Measurements from ENCODE around the gene ZNF641. TPM values are rescaled to one million over a fixed set of nuclear protein-coding genes. Genes with fewer than 3 reads are reported as not detected.

The ZNF641 gene
- total RNA-seq (5.0 and 6.7 TPM in 2 replicates), polyA plus RNA-seq (2.8 and 3.5 TPM in 2 replicates), polyA minus RNA-seq (6.1 and 10.0 TPM in 2 replicates), Bru-seq, nascent RNA (percentile 53 among the genes with signal in this experiment), BruChase-seq, experiment 1, labeled RNA remaining after a 6-hour chase (percentile 47 among the genes with signal in this experiment), BruChase-seq, experiment 2, labeled RNA remaining after a 2-hour chase (percentile 47 among the genes with signal in this experiment)
- 2.8 and 3.2 TPM in 2 replicates for polyA plus RNA-seq (2011; cell fraction: cytosol; rRNA removed)
- 13.6 and 15.1 TPM in 2 replicates for polyA plus RNA-seq (2011; cell fraction: nucleus; rRNA removed)
- 1.2 and 1.7 TPM in 2 replicates for polyA plus RNA-seq (2012)
- polyA minus RNA-seq (2011; cell fraction: cytosol; rRNA and poly(A)+ RNA removed) = 21.4 TPM
- 5.7 and 7.7 TPM in 2 replicates for polyA minus RNA-seq (2011; cell fraction: nucleus; rRNA and poly(A)+ RNA removed)
- long read RNA-seq, partial matches to known transcripts = 0 of 6 reads
- long read RNA-seq, other reads (novel, unspliced or antisense) = 3 of 6 reads

DNA sequence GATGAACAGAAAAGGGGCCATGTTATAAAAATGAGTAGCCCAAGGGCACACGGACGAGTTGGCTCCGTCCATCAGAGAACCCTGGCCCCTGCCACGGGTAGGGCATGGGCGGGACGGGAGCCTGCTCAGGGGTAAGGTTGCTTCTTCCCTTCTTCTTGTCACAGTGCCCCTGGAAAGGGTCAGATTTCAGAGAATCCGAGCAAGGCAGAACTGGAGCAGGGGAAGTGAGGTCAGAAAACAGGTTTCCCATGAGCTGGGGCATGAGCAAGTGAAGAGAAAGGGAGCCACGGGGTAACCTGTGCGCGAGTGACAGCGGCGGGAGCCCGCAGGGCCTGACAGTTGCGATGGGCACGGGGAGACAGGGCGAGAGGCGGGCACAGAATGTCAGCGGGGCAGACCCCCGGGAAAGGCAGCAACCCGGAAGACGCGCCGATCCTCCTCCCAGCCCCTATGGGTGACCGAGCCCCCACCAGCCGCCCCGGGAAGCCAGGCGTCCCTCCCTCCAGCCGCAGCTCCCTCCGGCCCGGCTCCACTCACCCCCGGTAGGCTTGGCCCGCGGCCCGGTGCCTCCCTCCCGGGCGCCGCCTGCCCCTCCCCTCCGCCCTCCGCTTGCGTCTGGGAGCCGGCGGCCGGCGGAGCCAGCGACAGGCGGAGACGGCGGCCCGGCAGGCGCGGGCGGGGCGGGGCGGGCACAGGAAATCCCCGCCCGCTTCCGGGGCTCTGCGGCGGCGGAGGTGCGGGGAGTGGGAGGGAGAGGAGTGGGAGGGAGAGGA, at the start of gene ZNF641:
ZNF641 (minus strand) TSS at position 671 of the 773 bp plus-strand sequence. CDS start 2,829 bp downstream, outside the sequence.
- dilution Hi-C loops (cut with MboI; ENCODE audit: extremely low pct_ligation_motif_present, low sequenced_read_pairs) = no loop called here
- CTCF ChIA-PET = no interaction called here
- Histone ChIP-seq H3K4me3 (replicated peaks in 1 of 3; ENCODE audit: insufficient read depth in 1 of 3, low read depth in 1 of 3, low read length in 3 of 3) (peak within 1 kb of the TSS; percentile 56 to 87 (median 63)), H3K4me1 (ENCODE audit: control insufficient read depth, extremely low read depth, insufficient read depth, low read length) (peaks cover 5% of the 10 kb centered on the region), H3K27me3 (ENCODE audit: control insufficient read depth in 2 of 2, insufficient read depth in 2 of 2, low read length in 2 of 2) (no peaks in the 10 kb centered on the region), H2AFZ (ENCODE audit: low read depth, low read length) (peak within 1 kb of the TSS; percentile 95), H4K20me1 (replicated peaks; ENCODE audit: control insufficient read depth, extremely low read depth, insufficient read depth, low read length) (no peaks in the 10 kb centered on the region), H3K4me2 (ENCODE audit: insufficient read depth, low read length) (peak within 1 kb of the TSS; percentile 94), H3K9me1 (replicated peaks; ENCODE audit: control insufficient read depth, extremely low read depth, insufficient read depth, low read length) (no peaks in the 10 kb centered on the region), H3K27ac (ENCODE audit: insufficient read depth, low read depth, low read length) (no peak within 1 kb of the TSS), H3K36me3 (ENCODE audit: control insufficient read depth in 2 of 2, extremely low read depth in 1 of 2, insufficient read depth in 2 of 2, low read length in 2 of 2) (no peaks in the 10 kb centered on the region), H3K79me2 (ENCODE audit: control insufficient read depth, insufficient read depth, low read length) (no peaks in the 10 kb centered on the region), H3K9me3 (replicated peaks; ENCODE audit: control insufficient read depth, insufficient read depth, low read length) (no peaks in the 10 kb centered on the region), H3K9ac (replicated peaks; ENCODE audit: extremely low read depth, insufficient read depth, low read length) (peak within 1 kb of the TSS; percentile 78)
- intact Hi-C loops (cut with micrococcal nuclease) = loop anchor here (2.0 kb wide), 1 partner anchor 72 kb away; no protein-coding TSS in a partner anchor
- FAIRE-seq (peak; percentile 61), DNase-seq (ENCODE audit: low read depth, low spot score) (peak; percentile 51)
- no TSS peak for BruUV-seq (replicated peaks)
- TF ChIP-seq POLR2A (IDR thresholded peaks at IDR 0.05; ENCODE audit: low read depth, low read length) = peak; percentile 39
- TF ChIP-seq MYC (IDR thresholded peaks at IDR 0.05; ENCODE audit: low read depth, low read length) = no peak
- TF ChIP-seq, protein P1, sequence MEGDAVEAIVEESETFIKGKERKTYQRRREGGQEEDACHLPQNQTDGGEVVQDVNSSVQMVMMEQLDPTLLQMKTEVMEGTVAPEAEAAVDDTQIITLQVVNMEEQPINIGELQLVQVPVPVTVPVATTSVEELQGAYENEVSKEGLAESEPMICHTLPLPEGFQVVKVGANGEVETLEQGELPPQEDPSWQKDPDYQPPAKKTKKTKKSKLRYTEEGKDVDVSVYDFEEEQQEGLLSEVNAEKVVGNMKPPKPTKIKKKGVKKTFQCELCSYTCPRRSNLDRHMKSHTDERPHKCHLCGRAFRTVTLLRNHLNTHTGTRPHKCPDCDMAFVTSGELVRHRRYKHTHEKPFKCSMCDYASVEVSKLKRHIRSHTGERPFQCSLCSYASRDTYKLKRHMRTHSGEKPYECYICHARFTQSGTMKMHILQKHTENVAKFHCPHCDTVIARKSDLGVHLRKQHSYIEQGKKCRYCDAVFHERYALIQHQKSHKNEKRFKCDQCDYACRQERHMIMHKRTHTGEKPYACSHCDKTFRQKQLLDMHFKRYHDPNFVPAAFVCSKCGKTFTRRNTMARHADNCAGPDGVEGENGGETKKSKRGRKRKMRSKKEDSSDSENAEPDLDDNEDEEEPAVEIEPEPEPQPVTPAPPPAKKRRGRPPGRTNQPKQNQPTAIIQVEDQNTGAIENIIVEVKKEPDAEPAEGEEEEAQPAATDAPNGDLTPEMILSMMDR (IDR thresholded peaks at IDR 0.05; ENCODE audit: extremely low read depth in 1 of 2, insufficient read depth in 1 of 2, low read depth in 1 of 2, low read length in 2 of 2) = no peak
- peak; percentile 72 for TF ChIP-seq POLR2AphosphoS5 (IDR thresholded peaks at IDR 0.05; ENCODE audit: insufficient read depth, low read depth, low read length)
- no peak for TF ChIP-seq EZH2 (IDR thresholded peaks at IDR 0.05; ENCODE audit: borderline replicate concordance, low read depth, low read length, severe bottlenecking)
- TF ChIP-seq, protein P2, sequence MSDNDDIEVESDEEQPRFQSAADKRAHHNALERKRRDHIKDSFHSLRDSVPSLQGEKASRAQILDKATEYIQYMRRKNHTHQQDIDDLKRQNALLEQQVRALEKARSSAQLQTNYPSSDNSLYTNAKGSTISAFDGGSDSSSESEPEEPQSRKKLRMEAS (IDR thresholded peaks at IDR 0.05; ENCODE audit: insufficient read depth, insufficient read length) = no peak
- POLR2A ChIA-PET = no interaction called here

All from endothelial cell of umbilical vein (primary cell).